Stimulated activated CD8-positive, alpha-beta memory T cell treated with anti-CD3 and anti-CD28 coated beads, Interleukin-7, amount 100 ng/mL, for 1 hour (primary cell): Measurements from ENCODE around the gene MOSMO.
"Not testable (repeated sequence)": the region's sequence is repeated elsewhere in the genome, so short reads cannot be mapped to it uniquely, and the experiment has no call there.

ENCODE experiments used
- DNase-seq, 2 donors: peaks; one replicate each; pipeline ENCODE4 v3.0.0-alpha.2; 2020; ENCODE audit warnings: low read depth in 2 of 2

MOSMO gene

DNA sequence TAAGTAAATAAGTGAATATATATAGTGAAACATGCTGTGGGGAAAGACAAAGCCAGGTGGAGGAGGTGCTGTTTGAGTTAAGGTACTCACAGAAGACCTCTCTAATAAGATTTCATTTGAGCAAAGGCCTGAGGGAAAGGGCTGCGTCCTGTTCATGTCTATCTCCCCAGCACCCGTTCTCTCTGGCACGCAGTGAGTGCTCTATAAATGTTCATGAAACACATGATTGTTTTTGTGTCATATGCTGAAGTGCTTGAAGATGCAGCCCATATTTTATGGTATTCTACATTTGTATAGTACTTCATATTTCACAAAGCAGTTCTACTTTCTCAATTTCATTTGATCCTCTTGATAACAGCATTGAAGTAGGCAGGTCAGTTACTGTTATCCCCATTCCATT, 85.4 kb downstream of the MOSMO start:
- DNase-seq, result no peak

DNA sequence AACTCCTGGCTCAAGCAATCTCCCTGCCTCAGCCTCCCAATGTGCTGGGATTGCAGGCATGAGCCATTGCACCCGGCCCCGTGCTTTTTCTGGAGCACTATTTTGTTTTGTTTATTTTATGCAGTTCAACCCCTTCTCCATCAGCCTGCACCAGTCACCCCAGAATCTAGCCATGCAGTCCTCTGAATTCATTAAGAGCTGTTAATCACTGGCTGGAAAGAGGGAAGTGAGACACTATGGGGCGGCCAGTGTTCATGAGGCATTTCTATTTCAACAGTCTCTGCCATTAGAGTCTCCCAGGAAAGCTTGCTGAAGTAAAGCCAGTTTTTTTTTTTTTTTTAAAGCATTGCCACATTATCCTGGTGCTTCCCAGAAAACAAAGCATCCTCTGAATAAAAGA, 86.1 kb downstream of the MOSMO start:
- DNase-seq, result no peak

DNA sequence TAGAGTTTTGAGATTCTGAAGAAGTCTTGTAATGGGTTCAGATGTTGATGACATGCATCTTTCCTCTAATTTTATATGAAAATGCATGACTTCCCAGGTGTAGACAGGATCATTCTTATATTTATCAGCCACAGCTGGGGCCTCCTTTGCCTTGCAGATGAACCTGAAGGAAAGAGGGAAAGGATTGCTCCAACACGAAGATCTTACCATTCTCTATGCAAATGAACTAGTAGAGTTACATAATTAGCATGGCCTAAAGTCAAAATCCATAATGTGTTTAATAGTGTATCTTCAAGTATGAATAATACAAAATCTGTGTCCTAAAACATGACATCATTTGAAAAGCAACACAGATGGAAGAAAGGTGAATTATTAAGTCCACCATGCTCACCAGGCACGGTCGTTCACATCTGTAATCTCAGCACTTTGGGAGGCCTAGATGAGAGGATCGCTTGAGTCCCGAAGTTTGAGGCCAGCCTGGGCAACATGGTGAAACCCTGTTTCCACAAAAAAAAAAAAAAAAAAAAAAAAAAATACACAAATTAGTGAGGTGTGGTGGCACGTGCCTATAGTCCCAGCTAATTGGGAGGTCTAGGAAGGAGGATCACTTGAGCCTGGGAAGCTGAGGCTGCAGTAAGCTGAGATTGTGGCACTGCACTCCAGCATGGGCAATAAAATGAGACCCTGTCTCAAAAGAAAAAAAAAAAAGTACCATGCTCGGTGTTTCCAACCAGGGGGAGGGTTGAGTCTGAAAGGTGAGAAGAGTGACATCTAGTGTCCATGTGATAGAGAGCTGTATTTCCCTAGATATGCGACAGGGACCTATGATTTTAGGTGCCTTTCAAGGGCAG, 90.7 kb downstream of the MOSMO start:
- no peak for DNase-seq

DNA sequence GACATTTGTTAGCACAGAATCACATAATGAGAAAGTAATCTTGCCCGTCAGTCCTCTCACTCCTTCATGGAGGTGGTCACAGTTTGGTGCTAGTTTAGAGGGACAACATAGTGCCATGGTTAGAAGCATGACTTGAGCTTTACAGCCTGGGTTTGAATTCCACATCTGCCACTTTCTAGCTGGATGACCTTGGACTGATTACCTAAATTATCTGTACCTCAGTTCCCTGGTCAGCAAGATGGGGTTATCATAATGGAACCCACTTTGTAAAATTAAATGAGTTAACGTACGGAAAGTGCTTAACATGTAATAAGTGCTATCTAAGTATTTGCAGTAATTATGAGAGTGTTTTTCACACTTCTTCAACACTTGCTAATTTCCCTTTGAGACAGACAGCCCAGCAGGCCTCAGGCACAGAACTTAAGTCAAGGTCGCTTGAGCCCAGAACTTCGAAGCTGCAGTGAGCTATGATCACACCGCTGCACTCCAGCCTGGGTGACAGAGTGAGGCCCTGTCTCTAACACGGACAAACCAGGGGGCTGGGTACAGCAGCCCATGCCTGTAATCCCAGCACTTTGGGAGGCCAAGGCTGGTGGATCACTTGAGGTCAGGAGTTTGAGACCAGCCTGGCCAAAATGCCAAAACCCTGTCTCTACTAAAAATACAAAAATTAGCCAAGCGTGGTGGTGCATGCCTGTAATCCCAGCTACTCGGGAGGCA, 91.5 kb downstream of the MOSMO start:
- no peak for DNase-seq

DNA sequence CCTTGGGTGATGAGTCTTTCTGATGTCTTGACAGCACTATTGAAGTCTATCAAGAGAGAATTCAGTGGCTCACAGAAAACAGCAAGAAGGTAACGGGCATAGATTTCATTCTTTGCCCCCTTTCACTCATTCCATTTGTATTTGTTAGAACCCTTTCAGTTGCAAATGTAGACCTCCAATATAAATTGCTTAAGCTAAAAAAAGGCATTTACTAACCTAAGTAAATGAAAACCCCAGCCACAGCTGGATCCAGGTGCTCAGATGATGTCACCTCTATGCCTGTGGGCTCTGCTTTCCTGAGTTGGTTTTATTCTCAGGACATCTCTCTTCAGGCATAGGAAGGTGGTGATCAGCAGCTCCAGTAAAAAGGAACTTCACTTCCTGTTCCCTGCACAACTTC, 95.5 kb downstream of the MOSMO start:
- DNase-seq, result no peak

DNA sequence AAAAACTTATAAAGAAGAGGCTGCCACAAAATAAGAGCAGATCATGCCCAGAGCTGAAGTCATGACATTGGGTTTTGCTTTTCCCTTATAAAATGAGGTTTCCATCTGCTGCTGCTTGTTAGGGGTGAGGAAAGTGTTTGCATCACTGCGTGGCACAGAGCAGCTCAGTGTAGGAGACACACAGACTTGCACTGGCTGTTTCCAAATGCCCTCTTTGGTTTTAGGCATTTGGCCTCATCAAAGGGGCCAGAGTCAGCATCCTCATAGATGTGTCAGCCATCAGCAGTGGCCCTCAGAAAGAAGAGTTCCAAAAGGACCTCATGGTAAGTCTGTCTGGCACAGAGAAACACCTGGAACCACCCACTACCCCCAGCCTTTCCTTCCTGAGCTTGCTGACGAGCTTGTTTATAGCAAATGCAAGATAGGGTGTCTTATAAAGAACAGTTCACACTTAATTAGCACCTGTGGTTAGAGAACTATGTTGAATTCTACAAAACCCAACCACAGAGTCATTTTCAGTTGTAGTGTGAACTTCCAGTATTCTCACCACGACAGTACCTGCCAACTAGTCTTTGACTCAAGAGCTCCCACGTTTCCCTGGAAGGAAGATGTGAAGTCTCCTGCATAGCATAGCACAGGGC, 101.5 kb downstream of the MOSMO start:
- no peak for DNase-seq

DNA sequence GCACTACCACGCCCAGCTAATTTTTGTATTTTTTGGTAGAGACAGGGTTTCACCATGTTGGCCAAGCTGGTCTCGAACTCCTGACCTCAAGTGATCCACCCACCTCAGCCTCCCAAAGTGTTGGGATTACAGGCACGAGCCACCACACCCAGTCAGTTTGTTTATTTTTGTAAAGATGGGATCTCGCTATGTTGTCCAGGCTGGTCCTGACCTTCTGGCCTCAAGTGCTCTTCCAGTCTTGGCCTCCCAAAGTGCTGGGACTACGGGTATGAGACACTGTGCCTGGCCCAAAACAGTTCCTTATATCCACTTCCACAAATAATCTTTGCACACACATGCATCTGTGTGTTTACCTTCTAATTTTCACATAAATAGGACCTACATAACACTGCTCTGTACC, 103.7 kb downstream of the MOSMO start:
- DNase-seq, result not testable (repeated sequence)

DNA sequence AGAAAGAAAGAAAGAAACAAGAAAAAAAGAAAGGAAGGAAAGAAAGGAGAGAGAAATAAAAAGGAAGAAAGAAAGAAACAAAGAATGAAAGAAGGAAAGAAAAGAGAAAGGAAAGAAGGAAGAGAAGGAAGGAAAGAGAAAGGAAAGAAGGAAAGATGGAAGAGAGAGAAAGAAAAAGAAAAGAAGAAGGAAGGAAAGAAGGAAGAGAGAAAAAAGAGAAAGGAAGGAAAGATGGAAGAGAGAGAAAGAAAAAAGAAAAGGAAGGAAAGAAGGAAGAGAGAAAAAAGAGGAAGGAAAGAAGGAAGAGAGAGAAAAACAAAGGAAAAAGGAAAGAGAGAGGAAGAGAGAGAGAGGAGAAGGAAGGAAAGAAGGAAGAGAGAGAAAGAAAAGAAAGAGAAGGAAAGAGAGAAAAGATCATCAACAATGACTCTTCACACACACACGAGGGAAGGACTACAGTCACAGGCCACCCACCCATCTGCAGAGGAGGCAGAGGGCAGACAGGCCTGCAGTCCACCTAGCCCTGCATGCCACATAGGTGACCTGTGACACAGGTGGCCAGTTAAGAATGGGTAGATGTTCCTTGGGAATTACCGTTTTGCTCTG, 108.3 kb downstream of the MOSMO start:
- DNase-seq, result no peak

DNA sequence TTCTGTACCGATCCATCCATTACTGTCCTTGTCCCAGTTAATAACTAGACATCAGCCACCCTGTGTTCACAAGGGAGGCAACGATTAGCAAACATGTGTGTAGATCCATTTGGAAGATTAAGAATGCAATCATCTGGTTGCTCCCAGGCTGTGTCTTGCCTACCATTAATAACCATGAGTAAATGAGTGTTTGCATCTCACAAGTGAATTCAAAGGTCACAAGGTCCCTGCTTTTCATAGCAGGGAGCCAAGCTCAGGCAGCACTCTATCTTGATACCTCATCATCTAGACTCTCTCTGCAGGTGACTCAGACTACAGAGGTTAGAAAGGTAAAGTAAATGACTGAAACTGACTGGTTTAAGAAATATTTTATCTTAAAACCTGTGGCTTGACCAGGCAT, 109.7 kb downstream of the MOSMO start:
- DNase-seq, result no peak

DNA sequence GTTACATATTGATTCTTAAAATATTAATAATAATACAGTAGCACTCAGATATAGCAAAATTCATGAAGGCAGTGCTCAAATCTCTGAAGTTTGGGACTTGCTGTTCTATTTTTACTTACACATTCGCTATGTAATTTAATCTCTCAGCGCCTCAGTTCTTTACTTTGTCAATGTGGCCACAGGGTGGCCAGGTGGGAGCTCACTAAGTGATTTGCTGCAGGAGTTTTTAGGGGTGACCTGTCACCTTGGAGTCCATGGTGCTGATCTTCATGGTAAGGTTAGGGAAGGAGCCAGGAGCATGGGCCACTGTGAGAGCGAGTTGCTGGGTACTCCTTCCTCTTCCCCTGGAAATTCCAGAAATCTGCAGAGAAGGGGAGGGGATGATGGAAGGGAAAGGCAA, 112.5 kb downstream of the MOSMO start:
- no peak for DNase-seq

DNA sequence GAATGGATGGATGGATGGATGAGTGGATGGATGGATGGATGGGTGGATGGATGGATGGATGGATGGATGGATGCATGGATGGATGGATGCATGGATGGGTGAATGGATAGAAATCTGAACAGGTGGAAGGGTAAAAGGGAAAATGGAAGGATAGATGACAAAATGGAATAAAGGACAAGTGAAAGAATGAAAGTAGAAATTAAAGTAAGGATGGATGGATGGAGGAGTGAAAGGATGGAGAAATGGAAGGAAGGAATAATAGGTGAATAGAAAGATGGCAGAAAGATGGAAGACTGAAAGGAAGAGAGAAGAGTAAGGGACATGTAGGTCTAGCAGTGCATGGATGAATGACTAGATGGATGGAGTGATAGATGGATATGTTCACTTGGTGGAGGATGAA, 114.3 kb downstream of the MOSMO start:
- DNase-seq, result no peak

DNA sequence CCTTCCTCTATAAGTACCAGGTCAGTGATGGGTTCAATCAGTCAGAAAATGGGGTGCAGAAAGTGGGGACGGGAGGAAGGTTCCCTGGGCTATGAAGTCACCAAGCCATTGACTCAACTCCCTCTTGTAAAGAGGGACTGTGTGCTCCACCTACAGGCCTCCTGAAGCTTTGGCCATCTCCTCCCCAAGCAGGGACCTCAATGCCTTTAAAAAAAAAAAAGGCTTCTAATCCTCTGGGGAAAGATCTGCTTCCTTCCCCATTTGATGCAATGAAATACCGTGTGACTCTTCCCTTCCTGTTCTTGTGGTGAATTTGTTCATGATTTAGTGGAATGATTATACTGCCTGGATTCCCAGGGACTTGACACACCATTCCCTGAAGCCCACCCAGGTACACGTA, 115.2 kb downstream of the MOSMO start:
- no peak for DNase-seq

DNA sequence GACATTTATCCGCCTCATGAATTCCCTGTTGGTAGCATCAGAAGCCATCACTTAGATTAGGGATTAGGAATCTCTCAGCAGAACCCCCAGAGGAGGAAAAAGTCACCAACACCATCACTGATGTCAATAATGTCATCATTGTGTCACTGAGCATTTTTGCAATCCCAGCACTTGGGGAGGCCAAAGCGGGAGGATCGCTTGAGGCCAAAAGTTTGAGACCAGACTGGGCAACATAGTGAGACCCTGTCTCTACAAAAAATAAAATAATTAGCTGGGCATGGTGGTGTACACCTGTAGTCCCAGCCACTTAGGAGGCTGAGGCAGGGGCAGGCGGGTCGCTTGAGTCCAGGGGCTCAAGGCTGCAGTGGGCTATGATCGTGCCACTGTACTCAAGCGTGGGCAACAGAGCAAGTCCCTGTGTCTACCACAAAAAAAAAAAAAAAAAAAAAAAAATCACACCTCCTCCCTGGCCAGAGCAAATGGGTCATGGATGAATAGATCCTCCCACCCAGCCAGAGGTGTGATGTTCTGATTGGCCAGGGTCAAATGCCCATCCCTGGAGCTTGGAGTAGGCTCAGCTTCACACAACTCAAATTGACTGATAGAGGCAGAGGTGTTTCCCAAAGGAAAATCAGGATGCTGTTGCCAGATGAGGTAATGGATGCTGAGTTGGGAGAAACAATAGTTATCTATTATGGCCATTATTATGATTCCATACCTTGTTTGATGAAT, 116.0 kb downstream of the MOSMO start:
- DNase-seq, result no peak

DNA sequence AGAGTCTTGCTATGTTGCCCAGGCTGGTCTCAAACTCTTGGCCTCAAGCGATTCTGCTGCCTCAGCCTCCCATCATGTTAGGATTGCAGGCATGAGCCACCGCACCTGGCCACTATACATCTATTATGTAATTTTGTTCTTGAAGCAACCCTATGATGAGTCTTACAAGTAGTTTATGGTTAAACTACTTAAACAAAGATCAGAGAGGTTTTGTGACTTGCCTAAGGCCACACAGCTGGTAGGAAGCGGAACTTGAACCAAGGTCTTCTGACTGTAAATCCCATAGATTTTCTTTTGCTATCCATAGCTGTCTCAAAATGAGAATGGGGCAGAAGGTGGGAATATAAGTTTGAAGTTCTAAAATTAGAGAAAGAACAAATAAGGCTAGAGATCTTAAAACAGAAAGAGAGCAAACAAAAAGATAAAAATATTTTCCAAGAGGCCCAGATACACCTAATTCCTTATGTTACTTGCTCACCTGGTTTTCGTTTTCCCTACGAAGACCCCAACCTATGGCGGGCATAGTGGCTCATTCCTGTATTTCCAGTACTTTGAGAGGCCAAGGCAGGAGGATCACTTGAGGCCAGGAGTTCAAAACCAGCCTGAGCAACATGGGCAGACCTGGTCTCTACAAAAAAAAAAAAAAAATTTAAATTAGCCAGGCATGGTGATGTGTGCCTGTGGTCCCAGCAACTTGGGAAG, 116.8 kb downstream of the MOSMO start:
- no peak for DNase-seq

DNA sequence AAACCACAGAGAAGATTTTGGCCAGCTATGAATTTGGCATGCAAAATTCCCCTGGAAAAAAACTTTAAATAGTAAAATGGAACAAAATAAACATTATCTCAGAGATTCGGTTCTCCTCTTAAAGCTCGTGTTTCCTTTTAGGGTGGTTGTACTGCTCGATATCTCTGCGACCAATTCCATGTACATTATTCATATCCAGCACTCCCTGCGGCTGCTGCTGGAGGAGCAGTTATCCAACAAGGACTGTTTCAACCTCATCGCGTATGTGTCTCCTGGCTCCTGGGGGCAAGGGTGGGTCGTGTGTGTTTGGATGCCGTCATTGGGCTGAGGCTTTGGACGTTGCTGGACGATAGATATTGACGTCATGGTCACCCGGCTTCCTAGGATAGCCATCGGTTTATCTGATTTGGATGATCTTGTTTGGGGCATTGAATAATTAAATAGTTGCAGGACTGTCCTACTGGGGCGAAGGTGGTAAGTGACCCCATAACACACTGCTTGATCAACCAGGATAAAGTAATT, 118.2 kb downstream of the MOSMO start:
- no peak for DNase-seq

DNA sequence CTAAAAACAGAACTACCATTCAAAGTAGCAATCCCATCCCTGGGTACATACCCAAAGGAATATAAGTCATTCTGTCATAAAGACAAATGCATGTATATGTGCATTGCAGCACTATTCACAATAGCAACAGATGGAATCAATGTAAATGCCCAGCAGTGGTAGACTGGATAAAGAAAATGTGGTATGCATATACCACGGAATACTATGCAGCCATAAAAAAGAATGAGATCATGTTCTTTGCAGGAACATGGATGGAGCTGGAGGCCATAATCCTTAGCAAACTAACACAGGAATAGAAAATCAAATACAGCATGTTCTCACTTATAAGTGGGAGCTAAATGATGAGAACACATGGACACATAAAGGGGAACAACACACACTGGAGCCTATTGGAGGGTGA, 120.6 kb downstream of the MOSMO start:
- not testable (repeated sequence) for DNase-seq

DNA sequence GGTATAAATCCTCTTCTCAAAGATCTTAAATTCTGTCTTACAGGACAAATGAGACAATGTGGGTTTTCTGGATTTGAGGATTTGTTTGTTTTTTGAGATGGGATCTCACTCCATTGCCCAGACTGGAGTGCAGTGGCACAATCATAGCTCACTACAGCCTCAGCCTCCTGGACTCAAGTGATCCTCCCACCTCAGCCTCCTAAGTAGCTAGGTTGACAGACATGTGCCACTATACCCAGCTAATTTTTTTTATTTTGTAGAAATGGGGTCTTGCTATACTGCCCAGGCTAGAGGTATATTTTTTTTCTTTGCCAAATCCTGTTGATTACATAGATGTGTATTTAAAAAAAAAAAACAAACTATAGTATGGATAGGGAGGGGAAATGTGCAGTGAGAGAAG, 122.6 kb downstream of the MOSMO start:
- no peak for DNase-seq

DNA sequence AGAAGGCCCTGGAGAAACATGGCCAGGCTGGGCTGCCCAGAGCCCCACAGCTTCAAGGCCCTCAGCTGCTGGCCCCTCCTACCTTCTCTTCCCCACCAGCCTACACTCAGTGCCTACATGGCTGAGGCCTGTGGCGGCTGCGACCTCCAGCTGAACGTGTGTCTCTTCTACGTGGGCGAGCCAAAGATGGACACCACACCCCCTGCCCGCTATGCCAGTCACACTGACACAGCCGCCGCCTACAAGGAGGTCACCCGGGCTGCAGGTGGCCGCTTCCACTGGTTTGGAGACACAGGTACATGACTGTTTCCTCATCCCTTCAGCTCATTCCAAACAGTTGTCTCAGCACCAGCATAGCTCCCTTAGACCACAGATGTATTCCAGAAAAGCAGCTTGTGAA, 124.9 kb downstream of the MOSMO start:
- no peak for DNase-seq
